CD14-positive monocyte (primary cell): Measurements from ENCODE around the gene UBXN11. TPM values are rescaled to one million over a fixed set of nuclear protein-coding genes. Genes with fewer than 3 reads are reported as not detected.
"Not testable (repeated sequence)": the region's sequence is repeated elsewhere in the genome, so short reads cannot be mapped to it uniquely, and the experiment has no call there.

Experiments used
- DNase-seq, 3 donors: peaks; one replicate each; pipeline ENCODE4 v3.0.0-alpha.2; 2011 to 2022
- H2AFZ ChIP-seq: 2 replicates; pipeline ENCODE4 v1.6.0; 2012; ENCODE audit warnings: mild to moderate bottlenecking, low read depth, low read length, inconsistent platforms; ENCODE audit not compliant: insufficient read depth, poor library complexity, severe bottlenecking
- H3K27ac ChIP-seq, 2 donors: 1 replicate in 1 of 2; 2 replicates in 1 of 2; pipeline ENCODE4 v1.5.1; 2012 to 2013; ENCODE audit warnings: low read length in 2 of 2, control low read depth in 1 of 2, inconsistent platforms in 1 of 2, low read depth in 1 of 2, mild to moderate bottlenecking in 1 of 2
- H3K27me3 ChIP-seq, 2 donors: one replicate each; pipeline versions ENCODE4 v1.6.0 to v1.6.1; 2011 to 2013; ENCODE audit warnings: low read length in 2 of 2; ENCODE audit not compliant: control insufficient read depth in 2 of 2, insufficient read depth in 2 of 2
- H3K36me3 ChIP-seq, 2 donors: replicated peaks in 1 of 2; 1 replicate in 1 of 2; 2 replicates in 1 of 2; pipeline versions ENCODE4 v1.5.1 to v1.6.1; 2012 to 2013; ENCODE audit warnings: low read length in 2 of 2, control low read depth in 1 of 2, inconsistent platforms in 1 of 2, mild to moderate bottlenecking in 1 of 2; ENCODE audit not compliant: insufficient read depth in 2 of 2, control insufficient read depth in 1 of 2
- H3K4me1 ChIP-seq, 2 donors: 1 replicate in 1 of 2; 2 replicates in 1 of 2; pipeline versions ENCODE4 v1.5.1 to v1.6.1; 2012 to 2013; ENCODE audit warnings: low read length in 2 of 2, control low read depth in 1 of 2, inconsistent platforms in 1 of 2, mild to moderate bottlenecking in 1 of 2, moderate library complexity in 1 of 2; ENCODE audit not compliant: insufficient read depth in 2 of 2, control insufficient read depth in 1 of 2
- H3K4me2 ChIP-seq: replicated peaks from 2 replicates; pipeline ENCODE3; 2012; ENCODE audit warnings: low read length, moderate library complexity, mild to moderate bottlenecking; ENCODE audit not compliant: poor library complexity, severe bottlenecking; ENCODE audit errors: extremely low read depth
- H3K4me3 ChIP-seq, 3 experiments: fragments of 200-600 bp in 1 of 3; sonication (generic) in 1 of 3; replicated peaks in 1 of 3; 1 replicate in 2 of 3; 2 replicates in 1 of 3; pipeline ENCODE4 v1.5.1; 2011 to 2013; ENCODE audit warnings: low read length in 3 of 3, mild to moderate bottlenecking in 3 of 3, control low read depth in 2 of 3, low read depth in 2 of 3, inconsistent platforms in 1 of 3, moderate library complexity in 1 of 3
- H3K79me2 ChIP-seq: 2 replicates; pipeline ENCODE4 v1.6.0; 2012; ENCODE audit warnings: mild to moderate bottlenecking, control low read depth, inconsistent platforms, low read length, moderate library complexity; ENCODE audit not compliant: insufficient read depth
- H3K9ac ChIP-seq: 2 replicates; pipeline ENCODE4 v1.6.0; 2017; ENCODE audit warnings: low read length, mild to moderate bottlenecking; ENCODE audit not compliant: insufficient read depth, poor library complexity, severe bottlenecking
- H3K9me3 ChIP-seq, 2 donors: replicated peaks in 1 of 2; 1 replicate in 1 of 2; 2 replicates in 1 of 2; pipeline versions ENCODE4 v1.5.1 to v1.6.1; 2012 to 2013; ENCODE audit warnings: low read length in 2 of 2, control low read depth in 1 of 2; ENCODE audit not compliant: control insufficient read depth in 1 of 2, insufficient read depth in 1 of 2
- H4K20me1 ChIP-seq: 2 replicates; pipeline ENCODE4 v1.6.0; 2012; ENCODE audit warnings: mild to moderate bottlenecking, low read length, control low read depth, moderate library complexity; ENCODE audit not compliant: insufficient read depth
- H3K27ac Mint-ChIP-seq, 7 donors: one replicate each; pipeline ENCODE4 v1.8.0; 2020; ENCODE audit warnings: mild to moderate bottlenecking in 7 of 7, mixed read lengths in 7 of 7, moderate library complexity in 6 of 7, inconsistent platforms in 2 of 7
- H3K27me3 Mint-ChIP-seq, 3 donors: one replicate each; pipeline ENCODE4 v1.8.0; 2021 to 2022; ENCODE audit warnings: low read depth in 3 of 3, mild to moderate bottlenecking in 3 of 3, mixed read lengths in 3 of 3, moderate library complexity in 3 of 3, inconsistent platforms in 1 of 3
- H3K36me3 Mint-ChIP-seq, 2 donors: one replicate each; pipeline ENCODE4 v1.8.0; 2020; ENCODE audit warnings: mixed read lengths in 2 of 2, inconsistent platforms in 1 of 2, mild to moderate bottlenecking in 1 of 2
- H3K4me1 Mint-ChIP-seq: one replicate; pipeline ENCODE4 v1.8.0; 2020; ENCODE audit warnings: mild to moderate bottlenecking, mixed read lengths
- H3K4me3 Mint-ChIP-seq, 2 donors: one replicate each; pipeline ENCODE4 v1.8.0; 2020; ENCODE audit warnings: mild to moderate bottlenecking in 2 of 2, mixed read lengths in 2 of 2, moderate library complexity in 1 of 2
- H3K9me3 Mint-ChIP-seq, 7 donors: one replicate each; pipeline ENCODE4 v1.8.0; 2020 to 2022; ENCODE audit warnings: mixed read lengths in 7 of 7, mild to moderate bottlenecking in 6 of 7, moderate library complexity in 6 of 7, inconsistent platforms in 2 of 7
- WGBS: methylation state at CpG from one replicate; pipeline ENCODE4 v1.1.5; 2013; ENCODE audit warnings: missing lambda C conversion rate; ENCODE audit not compliant: insufficient coverage; 5-methylcytosine and 5-hydroxymethylcytosine counted together
- intact Hi-C, 2 donors: fragments of 100-400 bp; cut with micrococcal nuclease; formaldehyde crosslinking; loops; one replicate each; pipeline versions ENCODE4 v1.15.0 to v1.15.1; 2023
- polyA plus RNA-seq, 3 donors: library from polyadenylated mRNA; depleted of rRNA in 1 of 3; unstranded in 2 of 3; stranded (reverse) in 1 of 3; fragments of 300-500 nt in 2 of 3; fragments of >200 nt in 1 of 3; fragmentation: Illumina TruSeq in 2 of 3; gene quantifications; 1 replicate in 2 of 3; 2 replicates in 1 of 3; pipeline ENCODE4 v1.2.3, GENCODE V29; 2012 to 2021
- TF ChIP-seq, protein P1 (sequence below): fragments of 200-600 bp; IDR thresholded peaks from one replicate; pipeline ENCODE4 v1.8.0; 2022; ENCODE audit warnings: antibody characterized with exemption, mild to moderate bottlenecking

The UBXN11 gene
- polyA plus RNA-seq, 3 donors: 48.0 to 885 (median 52.1) TPM

DNA sequence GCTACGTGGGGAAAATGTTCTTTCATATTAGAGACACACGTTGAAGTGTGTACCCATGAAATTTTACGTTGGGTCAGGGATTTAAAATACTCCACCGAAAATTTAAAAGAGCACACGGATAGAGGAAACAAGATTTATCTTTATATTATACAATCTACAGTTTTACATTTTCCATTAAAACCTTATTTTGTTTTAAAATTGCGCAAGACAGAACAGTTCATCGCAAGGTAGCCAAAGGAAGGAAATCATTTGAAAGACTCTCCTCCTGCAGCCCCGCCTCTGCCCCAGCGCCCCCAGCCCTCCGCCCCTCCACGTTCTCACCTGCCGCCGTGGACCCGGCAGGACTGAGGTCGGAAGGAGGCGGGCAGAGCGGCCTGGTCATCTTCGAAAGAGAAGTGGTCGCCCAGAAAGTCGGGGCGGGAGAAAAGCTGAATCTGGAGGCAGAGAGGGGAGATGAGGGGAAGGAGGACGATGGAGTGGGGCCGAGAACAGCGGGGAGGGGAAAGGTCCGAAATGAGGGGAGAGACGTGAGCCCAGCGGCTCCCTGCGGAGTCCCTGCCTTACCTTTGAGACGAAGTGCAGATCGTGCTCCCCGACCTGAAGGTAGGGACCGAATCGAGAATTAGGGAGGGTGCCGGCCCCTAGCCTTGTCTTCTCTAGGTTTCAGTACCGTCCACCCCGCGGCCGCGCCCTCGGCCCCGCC, 29.5 kb upstream of the UBXN11 start:
- TF ChIP-seq, protein P1, sequence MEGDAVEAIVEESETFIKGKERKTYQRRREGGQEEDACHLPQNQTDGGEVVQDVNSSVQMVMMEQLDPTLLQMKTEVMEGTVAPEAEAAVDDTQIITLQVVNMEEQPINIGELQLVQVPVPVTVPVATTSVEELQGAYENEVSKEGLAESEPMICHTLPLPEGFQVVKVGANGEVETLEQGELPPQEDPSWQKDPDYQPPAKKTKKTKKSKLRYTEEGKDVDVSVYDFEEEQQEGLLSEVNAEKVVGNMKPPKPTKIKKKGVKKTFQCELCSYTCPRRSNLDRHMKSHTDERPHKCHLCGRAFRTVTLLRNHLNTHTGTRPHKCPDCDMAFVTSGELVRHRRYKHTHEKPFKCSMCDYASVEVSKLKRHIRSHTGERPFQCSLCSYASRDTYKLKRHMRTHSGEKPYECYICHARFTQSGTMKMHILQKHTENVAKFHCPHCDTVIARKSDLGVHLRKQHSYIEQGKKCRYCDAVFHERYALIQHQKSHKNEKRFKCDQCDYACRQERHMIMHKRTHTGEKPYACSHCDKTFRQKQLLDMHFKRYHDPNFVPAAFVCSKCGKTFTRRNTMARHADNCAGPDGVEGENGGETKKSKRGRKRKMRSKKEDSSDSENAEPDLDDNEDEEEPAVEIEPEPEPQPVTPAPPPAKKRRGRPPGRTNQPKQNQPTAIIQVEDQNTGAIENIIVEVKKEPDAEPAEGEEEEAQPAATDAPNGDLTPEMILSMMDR: no peak
- H3K27me3 ChIP-seq: peaks cover 0 to 25% of the 10 kb centered on the region in 2 donors
- peaks cover 24 to 29% of the 10 kb centered on the region in 2 donors for H3K4me1 ChIP-seq
- Mint-ChIP-seq H3K27ac (peak overlapping the region in 3 of 7 donors; percentile 26 to 84 (median 40)), H3K4me1 (peaks cover 22% of the 10 kb centered on the region), H3K4me3 (peak overlapping the region; percentile 93 to 99), H3K9me3 (peaks cover 0 to 3% (median 0%) of the 10 kb centered on the region in 7 donors), H3K27me3 (peaks cover 18 to 47% (median 29%) of the 10 kb centered on the region in 3 donors), H3K36me3 (no peaks in the 10 kb centered on the region)
- H3K36me3 ChIP-seq: no peaks in the 10 kb centered on the region
- peak overlapping the region; percentile 97 for H3K4me2 ChIP-seq
- H3K4me3 ChIP-seq: peak overlapping the region; percentile 45 to 80 (median 56)
- no peaks in the 10 kb centered on the region for H3K79me2 ChIP-seq
- H3K9ac ChIP-seq: peak overlapping the region; percentile 42
- no peak overlapping the region for H3K27ac ChIP-seq
- no peaks in the 10 kb centered on the region for H4K20me1 ChIP-seq
- DNase-seq: peak in 2 of 3 donors; percentile 38
- intact Hi-C loops: no loop called here
- WGBS: 0% methylated on average over 20 of the region's 41 CpGs
- no peaks in the 10 kb centered on the region for H3K9me3 ChIP-seq
- H2AFZ ChIP-seq: peak overlapping the region; percentile 89

DNA sequence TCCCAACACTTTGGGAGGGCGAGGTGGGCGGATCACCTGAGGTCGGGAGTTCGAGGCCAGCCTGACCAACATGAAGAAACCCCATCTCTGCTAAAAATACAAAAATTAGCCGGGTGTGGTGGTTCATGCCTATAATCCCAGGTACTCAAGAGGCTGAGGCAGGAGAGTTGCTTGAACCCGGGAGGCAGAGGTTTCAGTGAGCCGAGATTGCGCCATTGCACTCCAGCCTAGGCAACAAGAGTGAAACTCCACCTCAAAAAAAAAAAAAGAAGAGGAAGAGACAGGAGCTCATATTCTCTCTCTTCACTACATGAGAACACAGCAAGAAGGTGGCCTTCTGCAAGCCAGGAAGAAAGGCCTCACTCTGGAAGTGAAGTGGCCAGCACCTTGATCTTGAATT, 26.9 kb upstream of the UBXN11 start:
- H3K4me2 ChIP-seq, H3K27ac ChIP-seq, H3K9ac ChIP-seq, H3K36me3 Mint-ChIP-seq, intact Hi-C loops, H3K9me3 ChIP-seq, H3K4me3 Mint-ChIP-seq, DNase-seq, H3K36me3 ChIP-seq, H2AFZ ChIP-seq, H4K20me1 ChIP-seq, H3K79me2 ChIP-seq, H3K4me3 ChIP-seq, H3K9me3 Mint-ChIP-seq: not testable (repeated sequence)
- Histone ChIP-seq H3K27me3 (peaks cover 0 to 23% of the 10 kb centered on the region in 2 donors), H3K4me1 (peaks cover 24 to 29% of the 10 kb centered on the region in 2 donors)
- WGBS: 83% methylated on average over 2 of the region's 8 CpGs
- Mint-ChIP-seq H3K27ac (peak overlapping the region in 2 of 7 donors; percentile 25 to 57), H3K27me3 (peaks cover 13 to 43% (median 33%) of the 10 kb centered on the region in 3 donors), H3K4me1 (peaks cover 22% of the 10 kb centered on the region)
